CD8-positive, alpha-beta memory T cell (primary cell): ENCODE results near the gene OTUB1. TPM values are rescaled to one million over a fixed set of nuclear protein-coding genes. Genes with fewer than 3 reads are reported as not detected.
A peak's percentile ranks its signal among the peaks of the same experiment; 100 is the strongest.

ENCODE experiments used
- CTCF ChIA-PET: fragments of 350-600 bp; sonication (Branson Sonifier 250); formaldehyde crosslinking; loops from one replicate; lab custom pipeline; 2021; ENCODE audit warnings: antibody characterized with exemption; lab: Charles Lee
- POLR2A ChIA-PET: fragments of 350-600 bp; sonication (Branson Sonifier 250); formaldehyde crosslinking; loops from one replicate; lab custom pipeline; 2021; ENCODE audit warnings: antibody characterized with exemption; lab: Charles Lee
- DNase-seq, 5 donors: peaks; one replicate each; pipeline versions ENCODE4 v3.0.0 to v3.0.0-alpha.2; 2020 to 2022; ENCODE audit warnings: mixed read lengths in 1 of 5
- H3K27ac ChIP-seq: one replicate; pipeline ENCODE4 v1.7.0; 2013; ENCODE audit warnings: low read depth, mild to moderate bottlenecking, low read length, moderate library complexity
- H3K27me3 ChIP-seq: 2 replicates; pipeline ENCODE4 v1.7.0; 2013; ENCODE audit warnings: low read length, mild to moderate bottlenecking; ENCODE audit not compliant: insufficient read depth, poor library complexity, severe bottlenecking
- H3K36me3 ChIP-seq: 2 replicates; pipeline ENCODE4 v1.7.0; 2013; ENCODE audit warnings: mild to moderate bottlenecking, low read length, moderate library complexity; ENCODE audit not compliant: insufficient read depth
- H3K4me1 ChIP-seq: 2 replicates; pipeline ENCODE4 v1.7.0; 2013; ENCODE audit warnings: mild to moderate bottlenecking, low read length, moderate library complexity; ENCODE audit not compliant: insufficient read depth
- H3K4me3 ChIP-seq: 2 replicates; pipeline ENCODE4 v1.7.0; 2013; ENCODE audit warnings: mild to moderate bottlenecking, low read length
- H3K9me3 ChIP-seq: 2 replicates; pipeline ENCODE4 v1.7.0; 2013; ENCODE audit warnings: mild to moderate bottlenecking, low read length
- H3K27ac Mint-ChIP-seq, 8 donors: one replicate each; pipeline ENCODE4 v1.8.0; 2020 to 2021; ENCODE audit warnings: mixed read lengths in 8 of 8, mild to moderate bottlenecking in 6 of 8, inconsistent platforms in 3 of 8, moderate library complexity in 3 of 8
- H3K27me3 Mint-ChIP-seq, 2 donors: one replicate each; pipeline ENCODE4 v1.8.0; 2020 to 2021; ENCODE audit warnings: mixed read lengths in 2 of 2, mild to moderate bottlenecking in 1 of 2, moderate library complexity in 1 of 2
- H3K36me3 Mint-ChIP-seq, 3 donors: one replicate each; pipeline ENCODE4 v1.8.0; 2020 to 2021; ENCODE audit warnings: mixed read lengths in 3 of 3, inconsistent platforms in 1 of 3, mild to moderate bottlenecking in 1 of 3
- H3K4me1 Mint-ChIP-seq, 3 donors: one replicate each; pipeline ENCODE4 v1.8.0; 2020 to 2021; ENCODE audit warnings: mixed read lengths in 3 of 3, inconsistent platforms in 1 of 3, mild to moderate bottlenecking in 1 of 3
- H3K4me3 Mint-ChIP-seq, 7 donors: one replicate each; pipeline ENCODE4 v1.8.0; 2020 to 2021; ENCODE audit warnings: mixed read lengths in 7 of 7, mild to moderate bottlenecking in 6 of 7, moderate library complexity in 4 of 7, inconsistent platforms in 2 of 7
- H3K9me3 Mint-ChIP-seq, 5 donors: one replicate each; pipeline ENCODE4 v1.8.0; 2020 to 2022; ENCODE audit warnings: mixed read lengths in 5 of 5, mild to moderate bottlenecking in 3 of 5, moderate library complexity in 2 of 5, inconsistent platforms in 1 of 5
- polyA plus RNA-seq: library from polyadenylated mRNA; unstranded; fragments of 300-500 nt; fragmentation: Illumina TruSeq; gene quantifications from one replicate; pipeline ENCODE4 v1.2.3, GENCODE V29; 2021
- total RNA-seq, 2 experiments: library from RNA; stranded (reverse); gene quantifications; one replicate each; pipeline ENCODE4 v1.2.3, GENCODE V29; 2021

The OTUB1 gene
- total and polyA plus RNA-seq, 3 experiments from 2014 or later, result 75.8 to 135 (median 85.0) TPM

DNA sequence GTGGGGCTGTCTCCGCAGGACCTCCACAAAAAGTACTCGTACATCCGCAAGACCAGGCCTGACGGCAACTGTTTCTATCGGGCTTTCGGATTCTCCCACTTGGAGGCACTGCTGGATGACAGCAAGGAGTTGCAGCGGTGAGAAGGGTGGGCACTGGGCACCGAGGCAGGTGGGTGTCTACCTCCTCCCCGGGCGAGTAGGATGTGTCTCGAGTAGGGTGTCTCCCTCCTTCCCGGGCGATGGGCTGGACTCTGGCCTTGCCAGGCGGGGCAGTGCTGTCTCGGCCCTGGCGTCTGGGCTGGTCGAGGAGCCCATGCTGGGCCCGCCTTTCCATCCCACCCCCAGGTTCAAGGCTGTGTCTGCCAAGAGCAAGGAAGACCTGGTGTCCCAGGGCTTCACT, 10.3 kb downstream of the OTUB1 start:
- ChIA-PET CTCF (no interaction called here), POLR2A (no interaction called here)
- Histone ChIP-seq H3K4me3 (no peak overlapping the region), H3K9me3 (no peaks in the 10 kb centered on the region), H3K36me3 (peaks cover 6% of the 10 kb centered on the region), H3K27ac (no peak overlapping the region), H3K4me1 (peaks cover 7% of the 10 kb centered on the region), H3K27me3 (no peaks in the 10 kb centered on the region)
- Mint-ChIP-seq H3K9me3 (no peaks in the 10 kb centered on the region), H3K4me1 (peaks cover 4 to 38% (median 13%) of the 10 kb centered on the region in 3 donors), H3K36me3 (peaks cover 4 to 61% (median 5%) of the 10 kb centered on the region in 3 donors), H3K27ac (no peak overlapping the region), H3K27me3 (no peaks in the 10 kb centered on the region), H3K4me3 (no peak overlapping the region)
- no peak for DNase-seq

DNA sequence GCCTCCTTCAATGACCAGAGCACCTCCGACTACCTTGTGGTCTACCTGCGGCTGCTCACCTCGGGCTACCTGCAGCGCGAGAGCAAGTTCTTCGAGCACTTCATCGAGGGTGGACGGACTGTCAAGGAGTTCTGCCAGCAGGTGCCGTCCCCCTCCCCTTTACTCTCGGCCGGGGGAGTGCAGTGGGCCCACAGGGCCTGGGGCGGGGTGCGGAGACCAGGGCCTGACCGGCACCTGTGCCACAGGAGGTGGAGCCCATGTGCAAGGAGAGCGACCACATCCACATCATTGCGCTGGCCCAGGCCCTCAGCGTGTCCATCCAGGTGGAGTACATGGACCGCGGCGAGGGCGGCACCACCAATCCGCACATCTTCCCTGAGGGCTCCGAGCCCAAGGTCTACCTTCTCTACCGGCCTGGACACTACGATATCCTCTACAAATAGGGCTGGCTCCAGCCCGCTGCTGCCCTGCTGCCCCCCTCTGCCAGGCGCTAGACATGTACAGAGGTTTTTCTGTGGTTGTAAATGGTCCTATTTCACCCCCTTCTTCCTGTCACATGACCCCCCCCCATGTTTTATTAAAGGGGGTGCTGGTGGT, 11.0 kb downstream of the OTUB1 start:
- Mint-ChIP-seq H3K27me3 (no peaks in the 10 kb centered on the region), H3K4me3 (no peak overlapping the region), H3K9me3 (no peaks in the 10 kb centered on the region), H3K36me3 (peaks cover 4 to 54% (median 4%) of the 10 kb centered on the region in 3 donors), H3K4me1 (peaks cover 4 to 35% (median 9%) of the 10 kb centered on the region in 3 donors), H3K27ac (no peak overlapping the region)
- no peak overlapping the region for H3K27ac ChIP-seq
- CTCF ChIA-PET, result interaction anchor here (1.3 to 1.4 kb wide), 2 partner anchors 152 to 156 kb away, joined by 3 to 5 read pairs; no protein-coding TSS in a partner anchor
- no peaks in the 10 kb centered on the region for H3K9me3 ChIP-seq
- peaks cover 4% of the 10 kb centered on the region for H3K36me3 ChIP-seq
- peaks cover 7% of the 10 kb centered on the region for H3K4me1 ChIP-seq
- H3K4me3 ChIP-seq, result no peak overlapping the region
- DNase-seq, result no peak
- H3K27me3 ChIP-seq, result no peaks in the 10 kb centered on the region
- POLR2A ChIA-PET, result interaction anchor here (0.6 kb wide), 1 partner anchor 106 kb away, joined by 4 read pairs; no protein-coding TSS in a partner anchor

DNA sequence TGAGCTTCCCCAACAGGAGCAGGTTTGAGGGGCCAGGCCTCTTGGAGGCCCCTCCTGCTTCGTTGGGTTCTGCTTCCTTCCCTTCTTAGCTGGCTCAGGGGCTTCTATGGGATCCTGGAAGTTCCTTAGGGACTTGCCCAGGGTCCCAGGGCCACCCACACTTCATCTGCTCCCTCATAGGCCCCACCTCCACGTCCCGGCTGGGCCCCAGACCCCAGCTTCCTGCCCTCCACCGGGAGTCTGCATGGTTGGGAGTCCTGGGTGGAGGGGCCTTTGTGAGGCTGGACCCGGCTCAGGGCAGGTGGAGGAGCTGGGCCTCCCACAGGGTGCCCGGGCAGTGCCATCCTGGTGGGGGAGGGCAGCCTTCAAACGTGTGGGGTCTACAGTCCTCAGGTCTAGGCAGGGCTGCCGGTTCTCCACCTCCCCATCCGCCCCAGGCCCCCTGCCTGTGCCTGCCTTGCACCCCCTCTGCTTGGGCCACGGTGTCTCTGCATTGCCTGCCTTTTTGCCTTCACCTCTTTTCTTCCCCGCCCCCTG, 11.6 kb downstream of the OTUB1 start:
- Histone ChIP-seq H3K36me3 (peaks cover 4% of the 10 kb centered on the region), H3K4me1 (peaks cover 7% of the 10 kb centered on the region), H3K27ac (no peak overlapping the region), H3K9me3 (no peaks in the 10 kb centered on the region), H3K27me3 (no peaks in the 10 kb centered on the region), H3K4me3 (no peak overlapping the region)
- peaks cover 3 to 52% (median 4%) of the 10 kb centered on the region in 3 donors for H3K36me3 Mint-ChIP-seq
- no peaks in the 10 kb centered on the region for H3K9me3 Mint-ChIP-seq
- H3K27ac Mint-ChIP-seq, result peak overlapping the region in 2 of 8 donors; percentile 26 to 89
- peak overlapping the region in 2 of 7 donors; percentile 24 to 25 for H3K4me3 Mint-ChIP-seq
- no peaks in the 10 kb centered on the region for H3K27me3 Mint-ChIP-seq
- H3K4me1 Mint-ChIP-seq, result peaks cover 4 to 34% (median 8%) of the 10 kb centered on the region in 3 donors
- CTCF ChIA-PET, result interaction anchor here (1.3 to 1.4 kb wide), 2 partner anchors 151 to 155 kb away, joined by 3 to 5 read pairs; no protein-coding TSS in a partner anchor
- DNase-seq, result no peak
- POLR2A ChIA-PET, result interaction anchor here (0.6 kb wide), 1 partner anchor 107 kb away, joined by 4 read pairs; no protein-coding TSS in a partner anchor

DNA sequence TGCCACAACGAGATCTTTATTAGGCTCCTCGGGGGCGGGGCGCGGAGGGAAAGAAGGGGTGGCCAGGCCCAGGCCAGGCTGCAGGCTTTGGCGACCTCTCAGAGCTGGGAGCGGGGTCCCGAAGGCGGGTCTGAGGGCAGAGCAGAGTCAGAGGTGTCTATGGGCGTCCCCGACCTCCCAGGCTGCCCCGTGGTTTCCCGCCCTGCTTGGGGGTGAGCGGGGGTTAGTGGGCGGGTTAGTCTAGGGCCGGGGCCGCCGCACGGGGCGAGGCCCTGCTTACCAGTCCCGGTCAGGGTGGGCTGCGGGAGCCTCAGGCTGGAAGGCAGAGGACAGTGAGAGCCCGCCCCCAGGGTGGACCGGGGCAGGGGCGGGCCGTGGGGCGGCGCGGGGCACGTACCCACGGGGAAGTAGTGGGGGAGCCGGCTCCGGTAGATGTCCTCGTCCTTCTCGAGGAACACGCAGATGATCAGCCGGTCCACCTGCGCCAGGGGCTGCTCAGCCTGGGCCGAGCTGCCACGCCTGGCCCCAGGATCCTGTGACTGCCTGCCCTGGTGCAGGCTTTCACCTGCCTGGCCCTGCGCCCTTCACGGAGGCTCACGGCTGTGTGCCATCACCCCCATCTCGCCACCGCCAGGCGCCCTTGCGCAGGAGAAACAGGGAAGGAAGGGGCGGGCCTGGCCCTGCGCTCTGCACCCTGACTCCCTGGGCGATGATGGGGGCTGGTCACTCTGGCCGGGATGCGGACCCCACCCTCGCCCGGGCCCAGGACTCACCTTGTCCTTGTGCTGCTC, 12.5 kb downstream of the OTUB1 start:
- ChIA-PET CTCF (interaction anchor here (1.0 to 4.9 kb wide), 9 partner anchors 8 to 306 kb away, joined by 3 to 64 read pairs (median 6); no protein-coding TSS in a partner anchor), POLR2A (no interaction called here)
- Mint-ChIP-seq H3K9me3 (no peaks in the 10 kb centered on the region), H3K4me1 (peaks cover 0 to 28% (median 4%) of the 10 kb centered on the region in 3 donors), H3K27me3 (no peaks in the 10 kb centered on the region), H3K27ac (peak overlapping the region in 1 of 8 donors; percentile 26), H3K4me3 (peak overlapping the region in 1 of 7 donors; percentile 56), H3K36me3 (peaks cover 0 to 46% (median 2%) of the 10 kb centered on the region in 3 donors)
- no peak overlapping the region for H3K27ac ChIP-seq
- H3K36me3 ChIP-seq, result peaks cover 4% of the 10 kb centered on the region
- no peak overlapping the region for H3K4me3 ChIP-seq
- H3K9me3 ChIP-seq, result no peaks in the 10 kb centered on the region
- no peaks in the 10 kb centered on the region for H3K27me3 ChIP-seq
- no peak for DNase-seq
- peaks cover 7% of the 10 kb centered on the region for H3K4me1 ChIP-seq

DNA sequence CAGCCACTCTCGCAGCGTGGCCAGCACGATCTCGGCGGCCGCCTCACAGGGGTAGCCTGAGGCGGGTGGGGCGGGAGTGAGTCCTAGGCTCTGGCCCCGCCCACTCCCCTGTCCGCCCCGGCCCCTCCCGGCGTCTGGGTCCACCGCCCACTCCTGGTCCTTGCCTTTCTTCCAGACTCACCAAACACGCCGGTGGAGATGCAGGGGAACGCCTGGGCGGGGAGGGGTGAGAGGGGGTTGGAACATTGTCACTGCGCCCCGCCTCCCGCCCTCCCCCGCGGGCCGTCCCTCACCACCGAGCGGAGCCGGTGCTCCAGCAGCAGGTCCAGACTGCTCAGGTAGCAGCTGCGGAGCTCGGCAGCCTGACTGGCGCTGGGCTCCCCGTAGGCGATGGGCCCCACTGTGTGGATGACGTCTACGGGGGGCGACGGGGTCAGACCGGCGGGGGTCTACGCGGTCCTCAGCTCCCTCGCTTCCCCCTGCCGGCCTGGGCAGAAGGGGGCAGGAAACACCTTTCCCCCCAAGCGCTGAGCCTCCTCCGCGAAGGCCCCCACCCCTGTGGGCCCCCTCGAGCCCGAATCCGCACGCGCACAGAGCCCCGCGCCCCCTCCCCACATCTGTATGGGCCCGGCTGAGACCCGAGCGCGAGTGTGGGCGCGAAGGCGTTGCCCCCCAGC, 13.2 kb downstream of the OTUB1 start:
- ChIA-PET CTCF (interaction anchor here (0.7 to 4.9 kb wide), 20 partner anchors 9 to 331 kb away, joined by 3 to 64 read pairs (median 5); partner anchors contain the start of genes CATSPERZ, COX8A, FERMT3 and MACROD1), POLR2A (interaction anchor here (1.0 to 1.2 kb wide), 3 partner anchors 14 to 111 kb away, joined by 3 read pairs; partner anchors contain the start of gene OTUB1)
- Histone ChIP-seq H3K27ac (no peak overlapping the region), H3K9me3 (no peaks in the 10 kb centered on the region), H3K4me1 (peaks cover 7% of the 10 kb centered on the region), H3K27me3 (no peaks in the 10 kb centered on the region), H3K4me3 (no peak overlapping the region), H3K36me3 (peaks cover 4% of the 10 kb centered on the region)
- H3K27ac Mint-ChIP-seq, result no peak overlapping the region
- H3K9me3 Mint-ChIP-seq, result no peaks in the 10 kb centered on the region
- peak; percentile 41 to 74 (median 47) for DNase-seq
- peaks cover 0 to 26% (median 4%) of the 10 kb centered on the region in 3 donors for H3K4me1 Mint-ChIP-seq
- H3K27me3 Mint-ChIP-seq, result no peaks in the 10 kb centered on the region
- H3K4me3 Mint-ChIP-seq, result peak overlapping the region in 5 of 7 donors; percentile 54 to 84 (median 60)
- peaks cover 0 to 39% (median 2%) of the 10 kb centered on the region in 3 donors for H3K36me3 Mint-ChIP-seq

DNA sequence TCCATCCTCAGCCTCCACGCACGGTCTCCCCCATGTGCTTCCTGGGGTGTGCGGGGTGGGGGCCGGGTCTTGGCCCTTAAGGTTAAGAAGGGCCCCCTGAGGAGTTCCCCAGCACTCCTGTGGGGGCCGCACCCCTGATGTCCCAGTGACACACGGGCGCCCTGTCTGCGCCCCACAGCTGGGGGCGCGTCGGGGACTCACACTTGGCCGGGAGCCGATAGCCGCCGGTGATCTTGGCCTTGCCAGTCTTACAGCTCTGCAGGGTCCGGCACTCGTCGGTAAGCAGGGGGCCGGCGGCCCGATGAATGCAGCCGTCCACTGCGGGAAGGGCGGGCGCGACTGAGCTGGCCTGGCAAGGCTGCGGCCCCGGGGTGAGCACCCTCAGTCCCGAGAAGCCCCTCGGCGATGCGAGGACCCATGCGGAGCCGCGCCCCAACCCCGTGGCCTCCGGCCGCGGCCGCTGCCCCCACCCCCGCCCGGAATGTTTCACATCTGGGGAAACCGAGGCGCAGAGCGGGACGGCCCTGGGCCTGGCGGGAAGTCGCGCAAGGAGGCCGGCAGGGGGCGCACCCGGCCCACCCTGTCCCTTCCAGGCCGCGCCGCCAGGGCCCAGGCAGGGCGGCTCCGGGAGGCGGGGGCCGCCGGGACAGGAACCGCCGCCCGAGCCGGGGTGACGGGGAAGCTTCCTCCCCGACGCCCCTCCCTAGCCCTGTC, 13.9 kb downstream of the OTUB1 start:
- ChIA-PET POLR2A (interaction anchor here (1.0 to 1.2 kb wide), 3 partner anchors 14 to 112 kb away, joined by 3 read pairs; partner anchors contain the start of gene OTUB1), CTCF (interaction anchor here (0.7 to 4.9 kb wide), 36 partner anchors 9 to 331 kb away, joined by 3 to 64 read pairs (median 4); partner anchors contain the start of genes CATSPERZ, COX8A, FERMT3 and MACROD1)
- H3K4me1 Mint-ChIP-seq, result peaks cover 0 to 24% (median 4%) of the 10 kb centered on the region in 3 donors
- H3K4me3 Mint-ChIP-seq, result peak overlapping the region in 5 of 7 donors; percentile 54 to 84 (median 60)
- Histone ChIP-seq H3K27me3 (no peaks in the 10 kb centered on the region), H3K4me3 (no peak overlapping the region), H3K27ac (no peak overlapping the region), H3K4me1 (peaks cover 7% of the 10 kb centered on the region), H3K9me3 (no peaks in the 10 kb centered on the region), H3K36me3 (peaks cover 4% of the 10 kb centered on the region)
- H3K36me3 Mint-ChIP-seq, result peaks cover 0 to 32% (median 0%) of the 10 kb centered on the region in 3 donors
- no peaks in the 10 kb centered on the region for H3K9me3 Mint-ChIP-seq
- peak; percentile 67 to 78 (median 70) for DNase-seq
- no peaks in the 10 kb centered on the region for H3K27me3 Mint-ChIP-seq
- H3K27ac Mint-ChIP-seq, result peak overlapping the region in 1 of 8 donors; percentile 33
